SIG-M5 treated with dmso at 0.1 percent for 504 hours (cell line): ENCODE data around the gene EMP3.
A peak's percentile ranks its signal among the peaks of the same experiment; 100 is the strongest.
"Not testable (repeated sequence)": the region's sequence is repeated elsewhere in the genome, so short reads cannot be mapped to it uniquely, and the experiment has no call there.

Experiments
- DNase-seq: peaks from one replicate; lab custom pipeline; 2025; ENCODE audit not compliant: unreplicated experiment; lab: John Stamatoyannopoulos, UW

Gene EMP3, protein sequence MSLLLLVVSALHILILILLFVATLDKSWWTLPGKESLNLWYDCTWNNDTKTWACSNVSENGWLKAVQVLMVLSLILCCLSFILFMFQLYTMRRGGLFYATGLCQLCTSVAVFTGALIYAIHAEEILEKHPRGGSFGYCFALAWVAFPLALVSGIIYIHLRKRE

GRCh38 chr19:48325265-48325910, at the start of gene EMP3:
Gene EMP3, plus strand, starts transcription at chr19:48325552. Its CDS starts 1,293 bp downstream, at chr19:48326845.
- peak; percentile 89 for DNase-seq

DNA sequence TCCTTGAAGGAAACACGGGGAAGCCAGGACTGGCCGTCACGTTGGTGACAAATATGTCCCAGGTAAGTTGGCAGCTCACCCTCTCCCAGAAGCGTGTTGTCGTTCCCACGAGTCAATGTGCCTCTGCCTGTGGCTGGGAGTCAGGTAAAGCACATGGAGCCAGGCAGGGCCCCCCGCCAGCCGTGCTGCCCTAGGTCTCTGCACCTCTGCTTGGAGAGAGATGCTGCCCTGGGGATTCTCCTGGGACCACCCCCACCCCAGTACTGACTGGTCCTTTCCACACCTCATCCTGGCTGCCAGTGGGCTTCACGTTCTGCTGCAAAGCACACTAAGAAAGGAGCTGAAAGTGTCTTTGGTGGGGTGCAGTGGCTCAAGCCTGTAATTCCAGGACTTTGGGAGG, 45.6 kb upstream of the EMP3 start:
- DNase-seq: no peak

DNA sequence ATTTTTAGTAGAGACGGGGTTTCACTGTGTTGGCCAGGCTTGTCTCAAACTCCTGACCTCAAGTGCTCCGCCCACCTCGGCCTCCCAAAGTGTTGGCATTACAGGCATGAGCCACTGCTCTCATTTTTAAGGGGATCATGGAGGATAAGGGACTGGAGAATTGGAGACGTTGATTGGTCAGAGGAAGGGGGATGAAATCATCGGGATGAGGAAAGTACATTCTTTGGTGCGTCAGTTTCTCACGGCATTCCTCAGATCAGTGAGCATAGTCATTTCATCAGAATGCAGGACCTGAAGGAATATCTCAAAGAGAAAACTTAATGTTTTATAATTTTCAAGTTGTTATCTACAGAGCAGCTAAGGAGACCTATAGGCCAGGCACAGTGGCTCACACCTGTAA, 41.4 kb upstream of the EMP3 start:
- DNase-seq: no peak

DNA sequence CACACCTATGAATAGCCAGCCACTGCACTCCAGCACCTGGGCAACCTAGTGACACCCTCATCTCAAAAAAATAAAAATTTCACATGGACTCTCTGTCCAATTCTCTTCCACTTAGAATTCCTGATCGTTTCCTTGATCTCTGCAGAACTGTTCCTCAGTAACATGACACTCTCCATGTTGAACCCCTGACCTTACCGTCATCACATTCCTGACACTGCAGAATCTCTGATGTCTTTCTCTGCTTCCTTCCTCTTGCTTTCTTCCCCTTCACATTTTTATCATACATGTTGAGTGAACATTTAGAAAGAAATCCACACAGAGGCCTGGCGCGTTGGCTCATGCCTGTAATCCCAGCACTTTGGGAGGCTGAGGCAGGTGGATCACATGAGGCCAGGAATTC, 40.5 kb upstream of the EMP3 start:
- no peak for DNase-seq

DNA sequence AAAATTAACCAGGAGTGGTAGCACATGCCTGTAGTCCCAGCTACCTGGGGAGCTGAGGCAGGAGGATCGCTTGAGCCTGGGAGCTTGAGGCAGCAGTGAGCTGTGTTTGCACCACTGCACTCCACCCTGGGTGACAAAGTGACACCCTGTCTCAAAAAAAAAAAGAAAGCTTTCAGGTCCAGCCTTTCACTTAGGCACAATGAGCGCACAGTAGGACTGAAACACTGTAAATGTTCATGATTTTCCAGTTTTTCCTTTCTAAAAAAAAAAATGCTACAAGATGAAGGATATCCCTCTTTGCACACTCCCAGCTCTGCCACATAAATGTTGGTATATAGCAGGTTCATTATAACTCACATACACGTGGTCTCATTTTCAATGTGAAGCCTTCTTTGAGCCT, 37.6 kb upstream of the EMP3 start:
- DNase-seq: no peak

- no peak for DNase-seq
Measured at GRCh38 chr19:48290401-48290770, 35.0 kb upstream of the EMP3 start.

GRCh38 chr19:48290771-48291488, 34.4 kb upstream of the EMP3 start:
- DNase-seq: peak; percentile 18

DNA sequence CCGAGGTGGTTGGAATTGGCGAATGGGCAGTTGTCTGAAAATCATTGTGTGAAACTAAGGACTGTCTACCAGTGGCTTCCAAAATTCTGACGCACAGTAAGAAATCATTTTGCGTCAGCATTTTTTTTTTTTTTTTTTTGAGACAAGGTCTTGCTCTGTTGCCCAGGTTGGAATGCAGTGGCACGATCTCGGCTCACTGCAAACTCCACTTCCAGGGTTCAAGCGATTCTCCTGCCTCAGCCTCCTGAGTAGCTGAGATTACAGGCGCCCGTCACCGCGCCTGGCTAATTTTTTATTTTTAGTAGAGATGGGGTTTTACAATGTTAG, 33.9 kb upstream of the EMP3 start:
- not testable (repeated sequence) for DNase-seq

GRCh38 chr19:48292798-48293197, 32.6 kb upstream of the EMP3 start:
- DNase-seq: no peak

DNA sequence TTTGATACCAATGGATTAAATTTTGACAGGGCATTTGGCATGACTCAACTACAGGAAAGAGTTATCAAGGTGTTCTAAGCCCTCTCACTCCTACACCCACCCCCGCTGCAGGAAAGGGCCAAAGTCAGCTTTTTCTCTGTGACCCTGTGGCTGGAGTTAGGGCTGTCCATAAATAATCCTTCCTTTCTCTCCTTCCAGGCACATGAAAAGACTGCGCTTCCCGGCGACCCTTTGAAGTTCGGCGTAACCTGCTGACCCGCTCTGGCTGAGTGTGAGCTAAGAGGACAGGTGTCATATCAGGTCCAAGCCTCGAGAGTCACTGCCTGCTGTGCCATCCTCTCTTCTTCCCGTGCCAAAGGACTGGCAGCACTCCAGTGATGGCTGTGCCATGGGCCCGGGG, 29.9 kb upstream of the EMP3 start:
- DNase-seq: no peak

DNA sequence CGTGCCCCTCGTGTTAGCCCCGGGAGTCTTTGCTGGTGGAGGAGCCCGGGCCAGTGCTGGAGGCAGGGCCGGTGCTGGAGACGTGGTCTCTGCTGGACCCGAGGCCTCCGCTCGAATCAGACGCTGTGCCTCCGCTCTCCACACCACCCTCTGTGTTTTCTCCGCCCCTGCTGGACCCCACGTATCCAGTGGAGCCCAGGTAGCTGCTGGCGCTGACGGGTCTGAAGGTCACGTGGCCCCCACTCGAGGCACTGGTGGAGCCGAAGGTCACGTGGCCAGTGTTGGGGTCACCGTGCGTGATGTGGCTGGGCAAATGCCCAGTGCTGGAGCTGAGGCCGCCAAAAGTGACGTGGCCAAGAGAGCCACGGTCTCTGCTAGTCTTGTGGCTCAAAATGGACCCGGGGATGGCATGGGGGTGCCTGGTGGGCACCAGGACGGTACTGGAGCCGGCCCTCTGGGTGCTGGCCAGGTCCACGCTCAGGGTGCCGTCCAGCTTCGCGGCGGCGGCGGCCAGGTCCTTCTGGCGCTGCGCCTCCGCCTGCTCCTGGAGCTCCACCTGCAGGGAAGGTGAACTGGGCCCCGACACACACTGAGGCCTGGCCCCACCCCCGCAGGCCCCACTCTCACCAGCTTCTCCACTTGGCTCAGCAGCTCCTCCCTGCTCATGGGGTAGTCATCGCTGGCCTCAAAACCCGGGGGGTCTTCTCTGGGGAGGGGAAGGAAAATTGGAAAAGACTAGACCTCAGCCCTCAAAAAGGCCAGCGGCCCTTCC, 28.2 kb upstream of the EMP3 start:
- DNase-seq: no peak

DNA sequence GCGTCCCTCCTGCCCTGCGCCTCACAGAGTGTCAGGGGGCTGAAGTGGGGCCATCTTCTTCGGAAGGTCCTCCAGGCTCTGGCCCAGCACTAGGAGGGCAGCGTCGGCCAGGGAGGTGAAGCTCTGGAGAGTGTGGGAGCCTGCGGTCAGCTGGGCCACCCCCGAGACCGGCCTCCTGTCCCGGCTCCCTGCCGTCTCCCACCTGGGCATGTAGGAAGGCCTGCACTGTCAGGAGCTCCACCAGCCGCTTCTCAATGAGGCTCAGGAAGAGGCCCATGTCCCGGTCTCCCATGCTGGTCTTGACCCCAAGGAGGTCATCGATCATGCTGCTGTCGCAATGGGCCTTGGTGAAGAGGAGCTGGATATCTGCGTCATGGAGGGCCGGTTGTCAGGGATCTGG, 27.4 kb upstream of the EMP3 start:
- DNase-seq: no peak

DNA sequence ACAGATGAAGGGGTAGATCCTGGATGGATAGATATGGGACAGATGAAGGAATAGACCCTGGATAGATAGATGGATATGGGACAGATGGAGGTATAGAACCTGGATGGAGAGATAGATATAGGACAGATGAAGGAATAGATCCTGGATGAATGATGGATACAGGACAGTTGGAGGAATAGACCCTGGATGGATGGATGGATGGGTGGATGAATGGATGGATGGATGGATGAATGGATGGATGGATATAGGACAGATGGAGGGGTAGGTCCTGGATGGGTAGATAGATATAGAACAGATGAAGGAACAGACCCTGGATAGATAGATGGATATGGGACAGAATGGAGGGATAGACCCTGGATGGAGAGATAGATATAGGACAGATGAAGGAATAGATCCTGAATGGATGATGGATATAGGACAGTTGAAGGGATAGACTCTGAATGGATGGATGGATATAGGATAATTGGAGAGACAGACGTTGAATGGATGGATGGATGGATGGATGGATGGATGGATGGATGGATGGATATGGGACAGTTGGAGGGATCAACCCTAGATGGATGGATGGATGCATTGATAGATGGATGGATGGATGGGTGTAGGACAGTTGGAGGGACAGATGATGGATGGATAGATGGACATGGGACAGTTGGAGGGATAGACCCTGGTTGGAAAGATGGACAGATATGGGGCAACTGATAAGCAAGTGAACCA, 23.3 kb upstream of the EMP3 start:
- no peak for DNase-seq

GRCh38 chr19:48302600-48302959, 22.8 kb upstream of the EMP3 start:
- no peak for DNase-seq

GRCh38 chr19:48303367-48303766, 22.0 kb upstream of the EMP3 start:
- no peak for DNase-seq

GRCh38 chr19:48303866-48304265, 21.5 kb upstream of the EMP3 start:
- no peak for DNase-seq

DNA sequence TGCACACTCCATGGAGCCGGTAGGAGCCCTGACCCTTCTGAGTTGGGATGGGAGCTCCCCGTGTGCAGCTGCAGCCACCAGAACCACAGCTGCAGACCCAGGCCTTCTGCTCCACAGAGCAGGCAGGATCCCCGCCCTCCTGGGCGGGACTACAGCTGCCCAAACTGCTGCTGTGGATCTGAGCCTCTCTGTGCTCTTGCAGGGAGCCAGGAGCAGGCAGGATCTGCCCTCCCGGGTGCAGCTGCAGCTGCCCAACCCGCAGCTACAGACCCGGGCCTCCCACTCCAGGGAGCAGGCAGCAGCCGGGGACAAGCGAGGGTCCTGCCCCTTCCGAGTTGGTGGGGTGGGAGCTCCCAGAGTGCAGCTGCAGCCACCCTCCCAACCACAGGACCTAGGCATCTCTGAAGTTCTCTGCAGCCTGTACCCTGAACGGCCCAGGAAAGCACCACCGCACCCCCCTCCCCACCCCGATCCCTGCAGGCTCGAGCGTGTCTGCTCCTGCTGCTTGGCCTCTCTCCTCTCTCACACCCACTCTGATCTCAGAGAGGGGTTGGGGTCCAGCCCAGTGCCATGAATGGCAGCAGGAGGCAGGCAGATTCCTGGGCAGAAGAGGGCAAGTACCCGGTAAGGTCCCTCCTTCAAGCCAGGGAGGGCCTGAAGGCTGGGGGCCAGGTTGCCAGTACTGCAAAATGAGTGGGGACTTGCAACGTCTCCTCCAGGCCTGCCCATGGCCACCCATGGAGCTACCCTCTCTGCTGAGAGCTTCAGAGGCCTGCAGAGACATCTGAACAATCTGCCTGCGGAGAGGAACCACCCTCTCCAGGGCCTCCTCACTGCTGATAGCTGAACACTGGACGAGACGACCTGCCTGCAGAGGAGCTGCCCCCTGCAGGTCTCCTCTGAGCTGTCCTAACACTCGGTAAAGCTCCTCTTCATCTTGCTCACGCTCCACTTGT, 16.4 kb upstream of the EMP3 start:
- DNase-seq: peak; percentile 21

- DNase-seq: not testable (repeated sequence)
Measured at GRCh38 chr19:48309731-48310130, 15.6 kb upstream of the EMP3 start.

DNA sequence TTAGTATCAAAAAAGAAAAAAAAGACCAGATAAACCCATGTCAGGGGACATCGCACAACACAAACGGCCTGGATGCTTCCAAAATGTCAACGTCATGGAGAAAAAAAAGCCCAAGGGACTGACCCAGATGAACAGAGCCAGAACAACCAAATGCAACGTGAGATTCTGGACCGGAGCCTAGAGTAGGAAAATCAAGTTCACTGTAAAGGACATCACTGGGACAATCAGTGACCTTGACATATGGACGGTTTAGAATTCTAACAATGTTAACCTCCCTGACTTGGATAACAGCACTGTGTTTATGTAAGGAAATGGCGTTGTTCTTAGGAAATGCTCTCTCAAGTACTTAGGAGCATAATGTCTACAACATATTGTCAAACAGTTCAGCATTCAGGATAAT, 15.1 kb upstream of the EMP3 start:
- no peak for DNase-seq

- no peak for DNase-seq
Measured at GRCh38 chr19:48311384-48311783, 14.0 kb upstream of the EMP3 start.
